ENCODE results near the gene GNAO1.

GRCh38 chr16:56329887-56330286 is 138.6 kb downstream of the GNAO1 start:
- no peak for TF ChIP-seq CTCF (IDR thresholded peaks at IDR 0.05)
- TF ChIP-seq EZH2 (IDR thresholded peaks at IDR 0.05; ENCODE audit: borderline replicate concordance, insufficient read depth, low read depth, low read length, poor library complexity, severe bottlenecking), result no peak

Data from B cell (primary cell).